Measurements from ENCODE around the gene CDCA7L.

Gene CDCA7L

DNA sequence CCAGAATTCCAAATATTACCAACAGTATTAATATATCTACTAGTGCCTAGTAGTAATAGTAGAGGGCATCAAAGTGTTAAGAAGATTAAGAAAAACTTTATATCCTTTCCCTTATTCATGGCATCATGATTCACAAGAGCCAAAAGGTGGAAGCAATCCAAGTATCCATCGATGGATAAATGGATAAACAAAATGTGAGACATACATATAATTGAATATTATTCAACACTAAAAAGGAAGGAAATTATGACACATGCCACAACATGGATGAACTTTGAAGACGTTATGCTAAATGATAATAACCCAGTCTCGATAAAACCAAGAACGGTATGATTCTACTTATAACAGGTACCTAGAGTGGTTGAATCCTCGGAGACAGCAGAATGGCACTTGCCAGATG lies 23.1 kb downstream of the CDCA7L start:
- no peak for TF ChIP-seq CTCF (IDR thresholded peaks at IDR 0.05; ENCODE audit: borderline replicate concordance, insufficient read depth, low read depth, low read length)
- no peak overlapping the region for H3K4me3 ChIP-seq (ENCODE audit: low read depth, low read length)

DNA sequence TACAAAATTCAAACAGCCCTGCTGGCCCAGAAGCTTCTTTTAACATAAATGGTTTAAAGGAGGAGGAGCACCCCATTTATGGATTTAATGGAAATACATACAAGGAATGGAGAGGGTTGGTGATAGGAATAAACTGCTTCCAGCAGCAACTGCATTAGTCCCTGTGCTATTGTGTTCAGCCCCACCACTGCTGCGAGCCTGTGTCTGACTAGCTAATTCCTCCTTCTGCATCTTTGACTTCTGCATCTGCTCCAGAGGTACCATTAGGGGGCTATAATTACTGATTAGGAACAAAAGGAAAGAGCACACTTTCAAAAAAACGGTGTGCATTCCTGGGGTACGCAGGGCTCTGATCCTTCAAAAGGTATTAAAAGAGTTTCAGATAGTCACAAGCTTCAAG lies 24.8 kb downstream of the CDCA7L start:
- H3K4me3 ChIP-seq (ENCODE audit: low read depth, low read length) = no peak overlapping the region
- no peak for TF ChIP-seq CTCF (IDR thresholded peaks at IDR 0.05; ENCODE audit: borderline replicate concordance, insufficient read depth, low read depth, low read length)

- H3K4me3 ChIP-seq (ENCODE audit: low read depth, low read length) = no peak overlapping the region
- no peak for TF ChIP-seq CTCF (IDR thresholded peaks at IDR 0.05; ENCODE audit: borderline replicate concordance, insufficient read depth, low read depth, low read length)
Measured at GRCh38 chr7:21918216-21918615, 27.5 kb downstream of the CDCA7L start.

- TF ChIP-seq CTCF (IDR thresholded peaks at IDR 0.05; ENCODE audit: borderline replicate concordance, insufficient read depth, low read depth, low read length) = no peak
- no peak overlapping the region for H3K4me3 ChIP-seq (ENCODE audit: low read depth, low read length)
Measured at GRCh38 chr7:21916629-21917028, 29.1 kb downstream of the CDCA7L start.

- TF ChIP-seq CTCF (IDR thresholded peaks at IDR 0.05; ENCODE audit: borderline replicate concordance, insufficient read depth, low read depth, low read length) = no peak
- H3K4me3 ChIP-seq (ENCODE audit: low read depth, low read length) = no peak overlapping the region
Measured at GRCh38 chr7:21916176-21916575, 29.5 kb downstream of the CDCA7L start.

DNA sequence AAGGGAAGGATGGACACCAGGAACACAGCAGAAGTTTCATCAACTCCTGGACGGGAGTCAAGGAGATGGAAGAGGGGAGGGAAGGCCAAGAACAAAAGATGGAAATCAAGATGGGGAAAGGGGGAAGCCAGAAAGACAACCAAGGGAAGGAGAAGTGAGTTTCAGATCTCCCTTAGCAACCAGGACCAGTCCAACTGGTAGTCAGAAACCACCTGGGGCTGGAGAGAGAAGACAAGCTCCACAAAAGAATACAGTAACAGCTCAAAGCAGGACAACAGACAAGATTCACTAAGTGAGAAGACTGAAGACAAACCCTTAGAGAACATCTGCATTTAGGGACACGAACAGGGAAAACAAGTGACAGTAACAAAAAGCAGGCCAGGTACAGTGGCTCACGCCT lies 30.6 kb downstream of the CDCA7L start:
- H3K4me3 ChIP-seq (ENCODE audit: low read depth, low read length) = no peak overlapping the region
- no peak for TF ChIP-seq CTCF (IDR thresholded peaks at IDR 0.05; ENCODE audit: borderline replicate concordance, insufficient read depth, low read depth, low read length)

DNA sequence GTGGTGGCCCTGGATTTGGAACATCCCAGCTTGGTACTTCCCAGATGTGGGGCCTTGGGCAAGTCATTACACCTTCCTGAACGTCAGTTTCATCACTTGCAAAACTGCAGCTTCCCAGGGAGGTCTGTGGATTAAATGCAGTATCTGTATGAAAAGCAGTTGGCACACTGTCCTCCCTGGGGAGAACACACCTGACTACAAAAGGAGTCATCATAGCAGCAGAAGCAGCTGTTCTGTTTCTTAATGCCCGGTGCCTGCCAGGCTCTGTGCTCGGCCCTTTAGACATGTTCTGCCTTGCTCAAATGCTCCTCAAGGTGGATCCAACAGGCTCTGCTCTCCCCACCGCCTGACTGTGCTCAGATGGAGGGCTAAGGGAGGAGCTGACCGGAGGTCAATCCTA lies 31.0 kb downstream of the CDCA7L start:
- H3K4me3 ChIP-seq (ENCODE audit: low read depth, low read length) = no peak overlapping the region
- no peak for TF ChIP-seq CTCF (IDR thresholded peaks at IDR 0.05; ENCODE audit: borderline replicate concordance, insufficient read depth, low read depth, low read length)

Data from GM12875 (cell line).